ENCODE results near the gene KCTD7.
"Not testable (repeated sequence)": the region's sequence is repeated elsewhere in the genome, so short reads cannot be mapped to it uniquely, and the experiment has no call there.

KCTD7 gene

DNA sequence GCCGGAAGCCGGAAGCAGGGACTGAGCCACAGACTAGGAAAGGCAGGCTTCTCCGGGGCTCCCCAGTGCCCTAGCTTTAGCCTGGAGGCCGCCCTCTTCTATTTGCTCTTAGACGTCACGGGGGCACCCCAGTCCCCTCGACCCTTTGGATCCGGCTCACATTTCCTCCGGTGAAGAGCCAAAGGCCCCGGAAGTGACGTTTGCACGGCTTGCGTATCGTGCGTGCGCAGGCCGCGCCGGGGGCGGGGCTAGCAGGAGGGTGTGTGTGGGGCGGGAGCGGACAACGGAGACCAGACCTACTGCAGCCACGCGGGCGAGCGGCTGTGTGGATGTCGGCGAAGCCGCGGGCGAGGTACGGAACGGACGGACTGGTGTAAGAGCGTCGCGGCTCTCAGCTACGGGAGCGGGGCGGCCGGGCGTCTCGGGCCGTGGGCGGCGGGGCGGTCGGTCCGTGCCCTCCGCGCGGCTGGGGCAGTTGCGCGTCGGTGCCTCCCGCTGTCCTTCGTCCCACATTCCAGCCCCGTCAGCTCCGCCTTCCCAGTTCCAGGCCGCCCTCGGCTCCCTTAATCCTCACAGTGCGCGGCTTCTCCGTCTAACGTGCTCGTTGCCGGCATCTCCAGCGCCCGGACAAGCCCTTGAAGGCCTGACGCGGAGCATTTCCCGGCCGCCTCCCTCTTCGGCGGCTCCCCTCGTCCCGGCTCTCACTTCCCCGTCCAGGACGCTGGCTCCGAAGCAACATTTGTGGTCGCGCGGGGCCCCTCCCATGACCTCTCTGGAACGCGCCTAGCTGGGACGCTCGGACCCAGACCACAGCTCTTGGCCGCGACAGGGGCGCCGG, 25.8 kb downstream of the KCTD7 start:
- peak; percentile 97 for DNase-seq (ENCODE audit: low read depth)

- not testable (repeated sequence) for DNase-seq (ENCODE audit: low read depth)
These were observed 26.6 kb downstream of the KCTD7 start for GRCh38 chr7:66655113-66655806.

DNA sequence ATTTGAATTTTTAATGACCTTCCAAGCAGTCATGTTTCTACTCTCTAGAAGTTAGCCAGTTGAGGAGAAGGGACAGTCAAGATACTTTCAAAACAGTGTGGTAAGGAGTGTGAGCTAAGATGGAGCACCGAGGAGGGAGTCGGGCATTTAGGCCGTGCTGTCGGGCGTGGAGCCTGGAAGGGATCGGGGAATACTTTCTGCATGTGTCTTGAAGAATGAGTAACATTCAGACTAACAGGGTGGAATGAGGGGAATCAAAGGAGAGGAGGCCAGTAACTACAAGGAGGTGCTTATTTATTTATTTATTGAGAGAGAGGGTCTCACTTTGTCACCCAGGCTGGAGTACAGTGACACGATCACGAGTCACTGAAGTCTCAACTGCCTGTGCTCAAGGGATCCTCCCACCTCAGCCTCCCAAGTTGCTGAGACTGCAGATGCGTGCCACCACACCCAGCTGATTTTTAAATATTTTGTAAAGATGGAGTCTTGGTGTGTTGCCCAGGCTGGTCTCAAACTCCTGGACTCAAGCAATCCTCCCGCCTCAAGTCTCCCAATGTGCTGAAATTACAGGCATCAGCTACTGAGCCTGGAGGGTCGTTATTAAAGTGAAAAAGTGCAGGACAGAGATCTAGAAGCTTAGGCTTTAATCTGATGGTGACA, 27.3 kb downstream of the KCTD7 start:
- DNase-seq (ENCODE audit: low read depth), result not testable (repeated sequence)

GRCh38 chr7:66657798-66658197, 29.1 kb downstream of the KCTD7 start:
- DNase-seq (ENCODE audit: low read depth), result no peak

GRCh38 chr7:66662646-66663264, 34.1 kb downstream of the KCTD7 start:
- no peak for DNase-seq (ENCODE audit: low read depth)

DNA sequence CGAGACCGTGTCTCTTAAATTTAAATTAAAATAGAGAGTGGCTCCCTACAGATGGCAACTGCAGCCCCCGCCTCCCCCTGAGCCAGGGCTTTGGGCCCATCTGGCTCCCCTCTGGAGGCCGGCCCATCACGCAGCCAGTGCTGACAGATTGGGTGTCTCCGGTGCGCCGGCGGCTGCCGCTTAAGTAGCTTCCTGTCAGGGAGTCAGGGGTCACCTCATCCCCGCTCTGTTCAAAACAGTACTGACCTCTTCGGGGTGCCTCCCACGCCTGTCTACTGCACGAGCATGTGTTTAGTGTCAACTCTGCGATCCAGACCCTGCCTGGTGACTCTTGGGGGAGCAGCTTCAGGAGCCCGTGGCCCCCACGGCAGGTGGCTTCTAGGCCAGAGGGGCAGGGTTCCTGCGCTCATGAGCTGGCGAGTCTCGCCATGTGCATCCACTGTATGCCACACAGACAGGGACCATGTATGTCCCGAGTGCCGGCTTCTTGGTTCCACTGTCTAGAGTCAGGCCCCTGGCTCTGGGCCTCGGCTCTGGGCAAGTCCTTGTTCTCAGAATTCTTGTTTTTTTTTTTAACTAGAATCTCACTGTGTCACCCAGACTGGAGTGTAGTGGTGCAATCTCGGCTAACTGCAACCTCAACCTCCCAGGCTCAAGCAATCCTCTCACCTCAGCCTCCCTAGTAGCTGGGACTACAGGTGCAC, 36.1 kb downstream of the KCTD7 start:
- no peak for DNase-seq (ENCODE audit: low read depth)

DNA sequence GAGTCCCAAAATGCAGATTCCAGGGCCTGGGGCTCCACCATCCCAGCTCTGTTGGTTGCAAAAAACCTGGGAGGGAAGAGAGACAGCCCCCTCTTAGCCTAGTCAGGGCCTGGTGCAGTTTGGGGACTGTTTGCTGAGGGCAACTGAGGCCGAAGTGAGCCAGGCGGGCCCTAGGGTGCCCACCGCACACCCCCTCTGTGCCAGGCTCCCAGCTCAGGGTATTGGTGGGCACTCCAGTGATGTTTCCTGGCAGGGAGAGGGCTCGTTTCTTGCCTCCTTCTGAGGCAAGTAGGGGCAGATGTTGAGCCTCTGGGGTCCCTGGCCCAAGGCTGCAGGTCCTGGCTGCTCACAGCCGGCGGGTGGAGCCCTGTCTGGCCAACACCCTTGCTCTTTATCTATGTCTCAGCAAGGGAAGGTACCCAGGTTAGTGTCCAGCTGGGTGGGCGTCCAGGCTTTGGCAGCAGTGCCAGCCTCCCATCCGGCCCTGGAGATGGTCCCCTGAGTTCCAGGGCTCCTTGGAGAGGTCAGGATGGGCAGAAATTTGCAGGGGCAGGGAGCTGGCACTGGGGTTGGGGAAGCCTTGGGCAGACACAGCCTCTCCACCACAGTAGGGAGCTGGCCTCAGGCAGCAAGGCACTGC, 37.8 kb downstream of the KCTD7 start:
- DNase-seq (ENCODE audit: low read depth), result no peak

- no peak for DNase-seq (ENCODE audit: low read depth)
These were observed 38.5 kb downstream of the KCTD7 start for GRCh38 chr7:66667023-66667728.

GRCh38 chr7:66668112-66668511, 39.4 kb downstream of the KCTD7 start:
- DNase-seq (ENCODE audit: low read depth), result no peak

- no peak for DNase-seq (ENCODE audit: low read depth)
These were observed 40.0 kb downstream of the KCTD7 start for GRCh38 chr7:66668677-66669076.

DNA sequence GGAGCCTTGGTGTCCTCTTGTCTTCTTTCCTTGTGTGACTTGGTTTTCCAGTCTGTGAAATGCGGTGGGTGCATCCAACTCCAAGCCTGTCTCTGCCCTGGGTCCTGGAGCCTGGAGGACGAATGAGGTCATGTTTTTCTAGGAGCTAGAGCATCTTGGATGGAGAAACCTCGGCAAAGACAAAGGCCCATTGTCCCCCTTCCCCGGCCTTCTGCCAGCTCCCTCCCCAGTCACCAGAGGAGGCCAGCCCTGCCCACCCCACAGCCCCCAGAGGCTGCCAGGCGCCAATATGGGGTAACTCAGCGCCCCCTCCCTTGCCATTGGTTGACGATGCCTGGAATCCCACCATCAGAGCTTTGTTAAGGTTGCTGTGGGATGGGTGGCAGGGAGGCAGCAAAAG, 40.4 kb downstream of the KCTD7 start:
- DNase-seq (ENCODE audit: low read depth), result no peak

DNA sequence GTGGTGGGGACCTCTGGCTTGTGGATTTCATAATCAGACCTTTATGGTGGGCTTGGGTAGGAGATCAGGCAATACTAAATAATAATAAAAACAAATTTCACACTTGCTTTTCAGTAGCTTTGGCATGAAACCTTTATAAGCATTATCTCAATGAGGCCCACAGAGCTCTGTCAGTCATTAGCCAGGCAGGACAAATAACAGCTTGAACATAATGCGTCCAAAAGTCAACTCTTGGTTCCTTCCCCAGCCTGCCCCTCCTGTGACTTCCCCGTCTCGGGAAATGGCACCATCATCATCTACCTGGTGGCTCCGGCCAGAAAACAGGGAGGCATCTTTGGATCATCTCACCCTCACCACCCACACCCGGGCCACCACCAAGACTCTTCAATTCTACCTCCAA, 40.8 kb downstream of the KCTD7 start:
- no peak for DNase-seq (ENCODE audit: low read depth)

DNA sequence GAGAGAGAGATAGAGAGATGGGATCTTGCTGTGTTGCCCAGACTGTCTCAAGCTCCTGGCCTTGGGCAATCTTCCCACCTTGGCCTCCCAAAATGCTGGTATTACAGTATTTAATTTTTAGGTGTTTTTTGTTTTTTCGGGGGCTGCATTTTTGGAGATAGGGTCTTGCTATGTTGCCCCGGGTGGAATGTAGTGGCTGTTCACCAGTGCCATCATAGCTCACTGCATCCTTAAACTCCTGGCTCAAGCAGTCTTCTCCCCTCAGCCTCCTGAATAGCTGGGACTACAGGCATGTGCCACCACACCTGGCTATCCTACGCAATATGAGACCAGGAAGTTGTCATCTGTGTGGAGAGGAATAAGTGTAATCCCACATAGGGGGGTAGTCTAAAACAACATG, 42.4 kb downstream of the KCTD7 start:
- no peak for DNase-seq (ENCODE audit: low read depth)

DNA sequence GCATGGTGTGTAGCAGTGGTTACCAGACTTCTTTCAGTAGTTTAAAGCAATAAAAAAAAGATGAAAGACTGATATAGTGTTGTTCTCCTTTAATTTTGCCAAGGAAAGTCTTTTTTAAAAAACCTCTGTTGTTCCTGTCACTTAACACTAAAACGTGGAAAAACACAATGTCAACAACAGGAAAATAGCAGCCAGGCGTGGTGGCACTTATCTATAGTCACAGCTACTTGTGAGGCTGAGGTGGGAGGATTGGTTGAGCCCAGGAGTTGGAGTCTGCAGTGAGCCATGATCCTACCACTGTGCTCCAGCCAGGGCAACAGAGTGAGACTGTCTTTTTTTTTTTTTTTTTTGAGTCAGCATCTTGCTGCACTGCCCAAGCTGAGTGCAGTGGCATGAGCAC, 42.8 kb downstream of the KCTD7 start:
- DNase-seq (ENCODE audit: low read depth), result not testable (repeated sequence)

GRCh38 chr7:66672432-66673123, 43.9 kb downstream of the KCTD7 start:
- not testable (repeated sequence) for DNase-seq (ENCODE audit: low read depth)

DNA sequence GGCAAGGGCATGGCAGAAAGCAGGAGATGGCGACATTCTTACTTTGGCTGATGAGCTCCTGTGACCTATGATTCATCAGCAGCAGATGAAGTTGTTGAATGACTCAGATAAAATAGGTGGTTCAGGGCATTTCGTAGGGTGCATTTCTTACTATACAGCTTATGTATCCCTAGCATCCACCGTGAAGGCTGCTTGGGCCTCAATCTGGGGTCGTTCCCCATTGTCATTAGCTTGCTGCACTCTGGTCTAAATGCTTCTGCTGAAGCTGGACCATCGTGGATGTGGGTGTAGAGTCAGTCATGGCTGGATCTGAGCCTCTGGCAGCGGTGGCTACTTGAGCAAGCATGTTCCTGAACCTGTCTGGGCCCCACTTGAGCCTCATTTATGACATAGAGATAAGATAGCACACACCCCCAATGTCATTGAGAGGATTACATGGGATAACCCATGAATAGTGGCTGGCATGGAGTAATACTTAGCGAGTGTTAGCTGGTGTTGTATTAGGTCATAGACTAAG, 44.5 kb downstream of the KCTD7 start:
- not testable (repeated sequence) for DNase-seq (ENCODE audit: low read depth)

DNA sequence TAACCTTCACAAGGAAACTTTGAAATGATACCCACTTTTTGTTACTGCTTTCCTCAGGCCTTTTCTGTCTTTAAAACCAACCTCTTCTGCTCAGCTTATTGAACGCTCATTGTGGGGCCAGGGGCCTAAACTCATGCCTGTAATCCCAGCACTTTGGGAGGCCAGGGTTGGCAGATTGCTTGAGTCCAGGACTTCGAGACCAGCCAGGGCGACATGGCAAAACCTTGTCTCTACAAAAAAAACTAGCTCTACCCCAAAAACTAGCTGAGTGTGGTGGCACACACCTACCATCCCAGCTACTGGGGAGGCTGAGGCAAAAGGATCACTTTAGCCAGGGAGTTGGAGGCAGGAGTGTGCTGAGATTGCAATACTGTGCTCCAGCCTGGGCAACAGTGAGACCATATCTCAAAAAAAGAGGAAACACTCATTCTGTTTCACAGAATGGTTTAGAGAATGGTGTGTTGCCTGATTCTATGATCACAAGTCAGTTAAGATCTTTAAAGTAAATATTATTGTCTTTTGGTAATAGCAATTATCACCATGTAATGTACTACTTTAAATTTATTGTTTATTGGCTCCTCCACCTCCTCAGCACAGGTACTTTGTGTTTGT, 51.1 kb downstream of the KCTD7 start:
- DNase-seq (ENCODE audit: low read depth), result no peak

DNA sequence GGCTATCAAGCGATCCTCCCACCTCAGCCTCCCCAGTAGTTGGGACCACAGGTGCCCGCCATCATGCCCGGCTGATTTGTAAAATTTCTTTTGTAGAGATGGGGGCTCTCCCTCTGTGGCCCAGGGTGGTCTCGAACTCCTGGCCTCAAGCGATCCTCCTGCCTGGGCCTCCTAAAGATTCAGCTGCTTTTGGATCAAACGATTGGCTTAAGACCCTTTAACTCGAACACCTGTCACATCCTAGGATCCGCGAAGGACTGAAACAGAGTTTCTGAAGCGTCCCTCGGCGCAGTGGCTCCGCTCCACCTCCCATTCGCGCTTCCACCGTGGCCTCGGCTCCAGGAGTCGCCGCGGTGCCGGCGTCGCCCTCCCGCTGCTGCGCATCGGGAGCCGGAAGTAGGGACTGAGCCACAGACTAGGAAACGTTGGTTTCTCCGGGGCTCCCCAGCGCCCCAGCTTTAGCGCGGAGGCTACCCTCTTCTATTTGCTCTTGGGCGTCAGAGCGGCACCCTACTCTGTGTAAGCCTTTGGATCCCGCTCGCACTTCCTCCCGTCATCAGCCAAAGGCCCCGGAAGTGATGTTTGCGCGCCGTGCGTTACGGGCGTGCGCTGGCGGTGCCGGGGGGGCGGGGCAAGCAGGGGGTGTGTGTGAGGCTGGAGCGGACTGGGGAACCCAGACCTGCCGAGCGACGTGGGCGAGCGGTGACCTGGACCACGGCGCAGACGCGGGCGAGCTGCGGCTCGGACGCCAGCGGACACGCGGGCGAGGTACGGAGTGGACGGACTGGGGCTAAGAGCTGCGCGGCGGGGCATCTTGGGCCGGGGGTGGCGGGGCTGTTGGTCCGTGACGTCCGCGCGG, 53.0 kb downstream of the KCTD7 start:
- DNase-seq (ENCODE audit: low read depth), result peak; percentile 94
